ENCODE results near the gene RNF214. TPM values are rescaled to one million over a fixed set of nuclear protein-coding genes. Genes with fewer than 3 reads are reported as not detected.

Gene RNF214
- total RNA-seq, 1 donor from 2014 or later = 32.1 TPM

- no peak for DNase-seq (ENCODE audit: low spot score)
Measured at GRCh38 chr11:117214404-117215110, 17.9 kb upstream of the RNF214 start.

DNA sequence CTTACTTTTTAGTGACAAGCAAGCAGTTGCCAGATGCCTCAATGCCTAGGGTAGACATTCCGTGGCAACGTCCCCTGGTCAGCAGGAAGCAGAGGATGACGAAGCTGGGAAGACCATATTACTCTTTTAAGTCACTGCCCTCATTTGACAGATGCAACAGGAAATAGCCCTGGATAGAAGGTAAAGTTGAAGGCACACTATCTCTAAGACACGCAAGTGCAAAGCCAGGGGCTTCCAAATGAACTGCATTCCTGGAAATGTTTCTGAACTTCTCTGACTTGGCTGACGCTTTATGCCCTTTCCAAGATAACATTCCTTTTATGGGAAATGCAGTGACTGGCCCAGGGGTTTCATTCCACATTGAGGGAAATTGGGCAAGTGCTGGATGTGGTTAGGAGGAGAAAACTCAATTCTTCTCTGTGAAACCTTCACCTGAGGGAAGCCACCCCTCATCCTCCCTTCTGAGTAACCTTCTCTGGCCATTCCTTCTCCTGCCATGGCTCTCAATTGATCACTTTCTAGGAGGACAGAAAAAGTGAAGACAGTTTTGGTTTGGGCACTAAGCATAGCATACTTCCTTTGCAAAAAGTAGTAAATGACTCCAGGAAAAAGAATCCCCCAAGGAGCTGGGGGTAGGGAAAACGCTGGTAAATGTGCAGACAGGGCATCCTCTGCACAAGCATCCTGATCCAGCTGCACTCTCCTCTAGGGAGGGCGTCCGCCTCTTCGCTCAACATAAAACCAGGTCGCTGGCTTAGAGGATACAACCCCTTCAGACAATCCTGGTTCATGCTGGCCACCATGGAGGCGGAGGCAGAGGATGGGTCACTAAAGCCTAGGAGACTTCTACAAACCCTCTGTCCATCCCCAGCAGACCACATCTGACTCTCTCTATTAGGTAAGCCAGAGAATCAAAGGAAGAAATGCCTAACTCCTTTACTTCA lies 15.1 kb upstream of the RNF214 start:
- no peak for DNase-seq (ENCODE audit: low spot score)

DNA sequence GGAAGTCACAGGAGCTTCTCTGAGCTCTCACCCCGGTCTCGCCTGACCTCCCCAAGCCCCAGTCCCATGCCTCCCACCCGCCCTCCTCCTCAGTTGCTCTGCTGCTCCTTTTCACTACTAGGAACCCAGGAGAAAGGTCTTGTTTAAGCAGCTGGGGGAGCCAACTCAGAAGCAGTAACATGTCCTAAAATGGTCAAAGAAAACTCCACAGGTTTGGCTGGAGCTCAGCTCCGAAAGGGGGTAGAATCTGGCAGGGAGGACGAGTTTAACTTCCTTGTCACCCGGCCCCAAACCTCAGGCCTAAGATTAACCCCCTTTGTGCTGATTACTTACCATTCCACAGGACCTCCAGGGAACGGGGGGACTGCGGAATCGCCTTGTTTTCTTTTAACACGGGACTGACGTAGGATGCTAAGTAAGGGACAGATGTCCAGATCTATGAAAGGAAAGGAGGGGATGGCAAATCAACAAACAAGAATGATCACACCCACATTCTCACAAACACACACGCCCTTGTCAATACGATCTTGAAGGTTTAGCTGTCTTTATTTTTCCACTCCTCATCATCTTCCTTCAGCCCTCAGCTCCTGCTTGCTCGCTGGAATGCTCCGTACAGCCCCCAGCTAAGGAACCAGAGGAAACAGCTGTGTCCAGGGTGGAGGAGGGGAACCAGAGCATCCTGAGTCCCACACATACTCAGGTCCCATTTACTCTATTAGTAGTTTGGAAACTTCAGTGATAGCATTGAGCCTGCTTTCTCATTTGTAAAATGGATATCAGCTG lies 14.1 kb upstream of the RNF214 start:
- no peak for DNase-seq (ENCODE audit: low spot score)

GRCh38 chr11:117219001-117219400 lies 13.5 kb upstream of the RNF214 start:
- DNase-seq (ENCODE audit: low spot score) = no peak

DNA sequence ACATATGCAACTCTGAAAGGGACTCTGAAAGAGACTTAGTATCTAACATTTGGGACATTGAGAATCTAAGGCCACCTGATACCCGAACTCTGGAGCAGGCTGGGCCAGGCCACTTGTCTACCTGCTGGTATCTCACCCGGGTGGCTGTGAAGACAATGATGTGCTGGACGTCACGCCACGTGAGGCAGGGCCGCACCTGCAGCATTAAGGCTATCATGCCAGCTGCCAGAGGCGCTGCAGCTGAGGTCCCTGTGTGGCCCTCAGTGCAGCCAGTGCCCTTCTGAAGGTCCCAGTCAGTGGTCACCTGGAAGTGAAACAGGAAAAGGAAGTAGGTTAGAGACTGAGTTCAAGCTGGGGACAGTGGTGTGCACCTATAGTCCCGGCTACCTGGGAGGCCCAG lies 13.0 kb upstream of the RNF214 start:
- no peak for DNase-seq (ENCODE audit: low spot score)

DNA sequence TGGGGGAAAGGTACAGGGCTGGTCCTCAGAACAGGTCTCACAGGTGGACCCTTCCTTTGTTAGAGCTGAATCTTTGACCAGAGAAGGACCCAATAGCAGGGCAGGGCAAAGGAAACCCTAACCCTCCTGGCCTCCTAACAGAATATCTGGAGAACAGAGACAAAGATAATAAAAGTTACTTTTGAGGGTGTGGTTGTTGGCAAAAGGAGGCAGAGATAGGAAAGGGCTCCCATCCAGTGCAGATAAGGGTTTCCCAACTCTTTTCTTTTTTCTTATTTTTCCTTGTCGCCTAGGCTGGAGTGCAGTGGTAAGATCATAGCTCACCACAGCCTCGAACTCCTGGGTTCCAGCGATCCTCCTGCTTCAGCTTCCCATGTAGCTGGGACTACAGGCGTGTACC lies 12.5 kb upstream of the RNF214 start:
- no peak for DNase-seq (ENCODE audit: low spot score)

DNA sequence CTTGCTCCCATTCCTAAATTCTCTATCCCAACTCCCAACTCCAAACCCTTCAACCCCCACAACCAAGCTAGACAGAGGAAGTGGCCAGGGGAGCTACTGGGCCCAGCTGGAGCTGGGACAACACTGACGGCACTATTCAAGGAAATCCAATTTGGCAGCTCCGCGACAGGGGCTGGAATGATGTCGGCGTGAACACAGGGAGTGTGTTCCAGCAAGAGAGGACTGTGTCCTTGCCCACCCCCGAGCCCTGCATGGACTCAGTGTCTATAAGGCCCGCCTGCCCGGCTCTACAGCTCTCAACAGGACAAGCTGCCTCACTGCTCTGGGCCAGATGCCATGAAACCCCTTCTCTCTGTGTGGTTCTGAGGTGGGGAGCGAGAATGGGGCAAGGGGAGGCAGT lies 11.9 kb upstream of the RNF214 start:
- DNase-seq (ENCODE audit: low spot score) = no peak

DNA sequence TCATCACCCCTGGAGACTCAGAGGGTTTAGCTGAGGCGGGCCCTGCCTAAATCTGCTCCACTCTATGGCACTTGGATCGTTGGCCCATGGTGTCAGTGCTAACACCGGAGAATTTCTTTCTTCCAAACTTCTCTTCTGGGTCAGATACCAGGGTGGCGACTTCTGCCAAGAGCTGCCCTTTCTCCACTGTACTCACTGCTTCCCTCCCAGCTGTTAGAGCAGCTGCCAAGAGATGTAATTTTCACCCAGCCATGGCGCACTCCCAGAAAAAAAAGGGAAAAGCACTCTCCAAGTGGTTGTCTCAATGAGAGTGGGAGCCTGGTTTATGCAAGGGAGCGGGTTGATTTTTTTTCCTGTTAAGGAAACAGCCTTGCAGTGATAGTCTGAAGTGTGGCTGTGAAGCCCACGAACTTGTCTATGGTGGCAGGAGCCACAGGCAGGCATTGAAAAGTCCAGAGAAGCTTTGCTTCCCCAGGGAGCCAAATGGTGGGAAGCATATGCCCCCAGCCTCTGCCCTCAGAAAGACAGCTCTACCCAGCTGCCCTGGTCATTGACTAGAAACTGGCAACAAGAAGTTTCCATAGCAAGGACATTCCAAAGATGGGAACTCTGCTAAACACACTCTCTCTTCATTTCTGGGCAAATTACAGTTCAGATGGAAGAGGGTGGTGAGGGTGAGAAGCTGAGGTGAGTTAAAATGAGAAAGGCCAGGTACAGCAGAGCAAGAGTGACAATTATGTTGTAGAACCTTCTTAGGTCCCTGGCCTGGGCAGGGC lies 11.3 kb upstream of the RNF214 start:
- DNase-seq (ENCODE audit: low spot score) = no peak

DNA sequence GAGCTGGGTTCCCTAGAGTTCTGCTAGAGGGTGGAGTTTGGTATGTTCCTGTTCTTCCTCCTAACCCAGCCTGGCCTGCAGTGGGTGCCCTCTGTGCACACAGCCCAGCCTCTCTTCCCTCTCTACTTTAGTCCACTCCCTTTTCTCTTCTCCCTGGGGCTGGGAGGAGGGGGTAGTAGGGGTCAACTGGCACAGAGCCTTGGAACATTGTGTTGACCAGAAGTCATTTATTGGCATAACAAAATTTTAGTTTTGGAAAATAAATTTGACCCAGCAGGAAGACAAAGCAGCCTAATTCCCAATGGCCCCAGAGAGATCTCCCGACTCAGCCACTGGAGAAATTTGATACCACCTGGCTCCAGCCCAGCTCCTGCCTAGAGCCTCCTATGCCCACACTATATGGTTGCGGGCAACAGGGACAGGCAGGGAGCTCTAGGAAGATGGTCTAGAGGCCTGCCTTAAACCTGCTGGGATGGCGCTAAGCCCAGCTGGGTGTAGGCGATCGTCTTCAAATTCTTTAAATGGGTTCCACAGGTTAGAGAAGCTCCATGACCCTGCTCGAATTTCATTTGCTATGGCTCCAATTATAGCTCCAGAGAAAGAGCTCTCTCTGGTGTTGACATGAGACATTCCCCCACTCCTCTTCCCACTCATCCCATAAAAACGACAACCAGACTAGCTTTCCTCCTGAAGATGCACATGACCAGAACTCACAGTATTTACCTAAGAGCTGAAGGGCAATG lies 10.5 kb upstream of the RNF214 start:
- peak; percentile 78 for DNase-seq (ENCODE audit: low spot score)

DNA sequence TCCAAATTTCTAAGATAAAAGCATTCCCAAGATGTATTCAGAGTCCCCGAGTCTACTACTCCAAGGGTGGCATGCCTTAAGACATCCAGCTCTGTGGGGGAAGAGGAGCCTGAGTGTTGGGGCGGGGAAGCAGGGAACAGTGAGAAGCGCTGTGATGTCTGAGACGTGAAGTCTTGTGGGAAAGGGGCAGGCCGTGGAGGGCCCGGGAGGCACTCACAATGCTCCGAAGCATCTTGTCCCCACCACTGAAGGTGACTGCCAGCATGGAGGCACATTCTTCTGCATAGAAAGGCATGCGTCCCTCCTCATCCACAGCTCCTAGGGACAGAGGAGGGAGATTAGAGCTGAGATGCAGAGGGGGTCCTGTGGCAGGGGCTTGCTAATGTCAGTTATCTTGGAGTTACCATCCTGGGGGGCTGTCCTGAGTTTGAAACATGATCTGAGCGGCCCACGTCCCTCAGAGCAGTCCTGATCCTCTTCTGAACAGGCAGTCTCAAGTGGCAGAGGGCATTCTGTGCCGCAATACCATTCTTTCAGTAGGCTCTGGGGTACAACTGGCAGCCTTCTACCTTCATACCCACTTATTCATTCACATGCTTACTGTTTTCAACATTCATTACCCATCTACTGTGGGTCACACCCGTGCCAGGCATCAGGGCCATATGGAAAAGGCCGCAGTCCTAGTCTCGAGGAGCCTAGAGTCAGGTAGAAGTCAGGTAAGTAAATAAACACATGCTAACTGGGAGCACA lies 9.3 kb upstream of the RNF214 start:
- DNase-seq (ENCODE audit: low spot score) = no peak

DNA sequence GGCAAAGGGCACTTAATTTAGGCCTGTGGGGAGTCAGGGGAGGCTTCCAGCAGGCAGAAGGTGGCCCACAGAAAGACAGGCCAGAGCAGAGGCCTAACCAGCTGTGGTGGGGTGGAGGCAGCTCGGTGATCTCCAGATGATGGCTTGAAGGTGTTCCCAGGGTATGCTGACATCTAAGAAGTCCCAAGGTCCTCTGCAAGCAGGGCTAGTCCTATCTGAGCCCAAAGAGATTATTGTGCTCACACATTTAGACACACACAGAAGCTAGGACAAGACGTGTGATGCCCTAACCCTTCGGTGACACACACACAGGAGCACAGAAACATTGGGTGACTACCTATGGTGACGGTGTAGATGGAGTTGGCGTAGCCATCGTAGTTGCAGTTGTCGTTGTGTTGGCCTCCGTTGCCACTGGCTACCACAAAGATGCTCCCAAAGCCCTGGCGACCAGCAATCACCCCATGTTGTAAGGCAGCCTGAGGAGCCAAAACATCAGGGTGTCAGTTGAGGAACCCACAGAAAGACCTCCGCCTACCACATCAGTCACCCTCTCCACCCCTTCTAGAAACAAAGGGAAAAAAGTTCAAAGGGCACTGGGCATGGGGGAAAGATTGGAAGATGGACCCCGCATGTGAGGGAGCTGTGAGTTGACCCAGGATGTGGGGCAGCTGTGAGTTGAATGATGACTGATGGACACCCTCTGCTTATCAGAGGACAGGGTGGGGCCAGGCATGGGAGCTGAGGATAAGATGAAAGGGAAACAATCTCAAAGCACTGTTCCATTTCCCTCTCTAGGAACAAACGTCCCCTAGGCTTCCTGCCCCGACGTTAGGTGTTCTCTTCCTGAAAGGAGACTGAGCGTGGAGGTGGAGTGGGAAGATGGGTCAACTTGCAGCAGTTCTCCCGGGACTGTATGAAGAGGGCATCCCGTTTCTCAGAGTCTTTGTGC lies 8.5 kb upstream of the RNF214 start:
- no peak for DNase-seq (ENCODE audit: low spot score)

DNA sequence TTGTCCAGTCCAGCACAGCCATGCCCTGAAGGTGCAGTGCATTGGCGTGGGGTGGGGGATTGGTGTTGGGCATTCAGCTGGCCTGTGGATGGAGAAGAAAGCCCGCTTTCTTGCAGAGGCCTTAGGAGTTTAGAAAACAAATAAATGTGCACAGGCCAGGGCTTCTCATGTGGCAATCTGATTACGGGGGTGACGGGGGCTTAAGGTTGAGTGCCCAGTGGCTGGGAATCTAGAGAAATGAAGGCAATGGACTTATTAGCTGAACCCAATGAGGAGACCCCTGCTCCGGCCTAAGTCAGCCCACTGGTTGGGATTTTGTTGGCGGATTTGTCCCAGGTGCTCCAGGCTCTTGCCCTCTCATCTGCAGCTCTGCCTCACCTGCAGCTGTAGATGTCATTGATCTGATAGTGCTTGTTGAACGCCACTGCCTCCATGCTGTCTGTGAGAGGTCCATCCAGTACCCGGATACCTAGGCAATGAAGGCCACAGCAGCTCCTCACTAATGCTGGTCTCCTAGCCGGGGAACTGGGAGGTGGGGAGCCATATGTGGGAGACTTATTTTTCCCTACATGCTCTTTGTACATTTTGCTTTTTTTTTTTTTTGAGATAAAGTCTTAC lies 6.8 kb upstream of the RNF214 start:
- no peak for DNase-seq (ENCODE audit: low spot score)

DNA sequence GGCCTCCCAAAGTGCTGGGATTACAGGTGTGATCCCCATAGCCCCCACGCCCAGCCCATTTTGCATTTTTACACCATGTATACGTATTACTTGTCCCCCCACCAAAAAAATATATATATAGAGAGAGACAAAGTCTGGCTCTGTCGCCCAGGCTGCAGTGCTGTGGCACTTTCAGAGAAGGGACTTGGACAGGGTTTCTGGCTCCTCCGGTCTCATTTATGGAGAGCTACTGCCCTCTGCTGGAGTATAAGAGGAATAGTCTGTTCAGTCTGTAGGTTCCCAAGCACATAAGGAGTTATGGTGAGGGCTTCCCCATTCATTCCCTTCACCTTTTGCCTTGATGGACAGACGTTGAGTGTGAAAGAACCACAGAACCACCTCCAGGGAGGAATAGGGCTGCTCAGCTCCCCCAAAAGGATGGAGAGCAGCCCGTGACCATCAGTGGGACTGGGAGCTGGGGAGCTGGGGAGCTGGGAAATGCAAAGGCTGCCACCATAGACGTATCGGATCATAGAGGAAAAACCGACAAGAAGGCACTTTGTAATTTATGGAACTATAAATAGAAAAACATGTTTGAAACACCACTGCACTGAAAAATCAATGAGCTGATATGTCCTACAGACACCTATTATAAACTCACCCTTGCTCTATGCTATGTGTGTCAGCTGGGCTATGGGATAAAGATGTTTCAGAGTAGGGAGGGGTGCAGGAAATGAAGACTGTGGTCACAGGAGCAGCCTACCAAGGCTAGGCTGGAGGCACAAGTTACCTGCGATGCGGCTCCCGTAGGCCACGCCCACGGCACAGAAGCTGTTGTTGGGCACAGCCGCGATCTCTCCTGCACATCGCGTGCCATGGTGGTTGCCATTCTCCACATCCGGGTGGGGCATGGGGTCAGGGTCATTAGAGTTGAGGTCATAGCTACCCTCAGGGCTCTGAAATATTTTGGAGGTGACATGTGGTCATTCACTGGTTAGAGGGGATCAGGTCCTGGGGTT lies 5.8 kb upstream of the RNF214 start:
- no peak for DNase-seq (ENCODE audit: low spot score)

DNA sequence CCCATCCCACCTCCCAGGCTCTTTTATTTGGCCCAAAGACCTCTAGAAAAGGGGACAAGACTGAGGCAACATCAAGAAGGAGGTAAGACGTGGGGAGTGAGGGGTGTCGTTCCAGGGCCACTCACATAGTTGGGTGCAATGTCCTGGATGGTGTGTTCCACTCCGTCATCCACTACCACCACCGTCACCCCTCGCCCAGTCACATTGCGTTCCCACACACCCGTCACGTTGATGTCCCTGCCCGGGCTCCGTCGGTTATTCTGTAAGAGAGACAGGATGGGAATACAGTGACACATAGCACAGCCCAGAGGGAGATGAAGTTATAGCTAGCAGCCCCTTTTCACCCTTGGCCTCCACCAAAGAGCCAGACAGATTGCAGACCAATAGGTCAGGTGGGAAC lies 4.4 kb upstream of the RNF214 start:
- DNase-seq (ENCODE audit: low spot score) = no peak

- no peak for DNase-seq (ENCODE audit: low spot score)
Measured at GRCh38 chr11:117229411-117229810, 3.1 kb upstream of the RNF214 start.

GRCh38 chr11:117229931-117230285 lies 2.6 kb upstream of the RNF214 start:
- DNase-seq (ENCODE audit: low spot score) = no peak

DNA sequence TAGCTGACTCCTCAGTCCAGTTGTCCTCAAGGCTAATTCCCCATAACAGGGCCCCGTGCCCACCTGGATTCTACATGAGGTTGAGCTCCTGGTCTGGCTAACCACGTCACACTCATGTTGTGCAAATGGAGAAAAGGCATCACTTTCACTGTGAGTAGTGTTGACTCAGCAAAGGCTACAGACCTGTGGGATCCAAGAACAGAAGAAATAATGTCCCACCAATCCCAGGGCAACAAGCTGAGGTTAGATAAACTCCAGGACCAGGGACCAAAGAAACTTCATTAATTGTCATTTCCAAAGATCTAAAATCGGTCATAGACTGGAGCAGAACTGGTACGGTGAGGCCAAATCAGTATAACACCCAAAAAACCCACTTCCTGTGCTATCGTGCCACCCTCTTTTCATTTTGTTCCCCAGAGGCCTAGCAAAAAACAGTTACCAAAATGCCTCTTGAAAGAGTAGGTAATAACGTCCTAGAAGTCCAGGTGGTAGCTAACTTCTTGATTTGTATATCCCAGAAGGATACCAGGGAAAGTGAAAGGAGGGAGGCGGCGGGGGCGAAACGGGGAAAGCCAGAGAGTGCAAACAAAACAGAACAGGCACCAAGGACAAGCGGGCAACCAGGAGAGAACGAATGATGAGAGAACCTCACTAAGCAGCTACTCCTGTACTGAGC lies 2.0 kb upstream of the RNF214 start:
- no peak for DNase-seq (ENCODE audit: low spot score)
